ENCODE data around the gene ENOX1.

Gene ENOX1

GRCh38 chr13:43335764-43336163 is 451.0 kb downstream of the ENOX1 start:
- no peak for DNase-seq

GRCh38 chr13:43333176-43333575 is 453.6 kb downstream of the ENOX1 start:
- peak; percentile 58 for DNase-seq

- DNase-seq, result no peak
These were observed 455.1 kb downstream of the ENOX1 start for GRCh38 chr13:43331672-43332071.

GRCh38 chr13:43329702-43330101 is 457.1 kb downstream of the ENOX1 start:
- DNase-seq, result no peak

GRCh38 chr13:43328907-43329306 is 457.9 kb downstream of the ENOX1 start:
- no peak for DNase-seq

- no peak for DNase-seq
These were observed 460.7 kb downstream of the ENOX1 start for GRCh38 chr13:43326100-43326499.

GRCh38 chr13:43325636-43326035 is 461.1 kb downstream of the ENOX1 start:
- DNase-seq, result no peak

- no peak for DNase-seq
These were observed 462.6 kb downstream of the ENOX1 start for GRCh38 chr13:43324129-43324528.

GRCh38 chr13:43319617-43320444 is 466.9 kb downstream of the ENOX1 start:
- DNase-seq, result no peak

GRCh38 chr13:43316946-43317353 is 469.8 kb downstream of the ENOX1 start:
- DNase-seq, result no peak

GRCh38 chr13:43316281-43316680 is 470.5 kb downstream of the ENOX1 start:
- DNase-seq, result no peak

- no peak for DNase-seq
These were observed 471.2 kb downstream of the ENOX1 start for GRCh38 chr13:43315522-43315921.

- no peak for DNase-seq
These were observed 477.5 kb downstream of the ENOX1 start for GRCh38 chr13:43309311-43309710.

- peak; percentile 86 for DNase-seq
These were observed 478.8 kb downstream of the ENOX1 start for GRCh38 chr13:43307921-43308433.

- DNase-seq, result no peak
These were observed 479.4 kb downstream of the ENOX1 start for GRCh38 chr13:43307221-43307920.

- DNase-seq, result no peak
These were observed 480.4 kb downstream of the ENOX1 start for GRCh38 chr13:43306372-43306771.

- DNase-seq, result no peak
These were observed 481.4 kb downstream of the ENOX1 start for GRCh38 chr13:43305416-43305815.

- no peak for DNase-seq
These were observed 481.8 kb downstream of the ENOX1 start for GRCh38 chr13:43304945-43305344.

- DNase-seq, result no peak
These were observed 482.3 kb downstream of the ENOX1 start for GRCh38 chr13:43304449-43304848.

GRCh38 chr13:43303033-43303729 is 483.6 kb downstream of the ENOX1 start:
- DNase-seq, result peak; percentile 66

GRCh38 chr13:43301346-43301969 is 485.3 kb downstream of the ENOX1 start:
- DNase-seq, result peak; percentile 14

- no peak for DNase-seq
These were observed 485.9 kb downstream of the ENOX1 start for GRCh38 chr13:43300865-43301264.

- DNase-seq, result no peak
These were observed 487.4 kb downstream of the ENOX1 start for GRCh38 chr13:43299374-43299773.
